ENCODE data around the gene ENPP3.

GRCh38 chr6:131651782-131652181 lies 14.7 kb downstream of the ENPP3 start:
- TF ChIP-seq POLR2AphosphoS5 (IDR thresholded peaks at IDR 0.05; ENCODE audit: low read depth, low read length) (no peak), SIN3A (IDR thresholded peaks at IDR 0.05; ENCODE audit: borderline replicate concordance, insufficient read depth, low read length) (no peak), REST (IDR thresholded peaks at IDR 0.05; ENCODE audit: insufficient read depth in 1 of 2, low read depth in 2 of 2, low read length in 2 of 2) (no peak)
